ENCODE data around the gene DLG2.

DLG2 gene

GRCh38 chr11:84720706-84721402, 906.3 kb downstream of the DLG2 start:
- TF ChIP-seq, protein P1, sequence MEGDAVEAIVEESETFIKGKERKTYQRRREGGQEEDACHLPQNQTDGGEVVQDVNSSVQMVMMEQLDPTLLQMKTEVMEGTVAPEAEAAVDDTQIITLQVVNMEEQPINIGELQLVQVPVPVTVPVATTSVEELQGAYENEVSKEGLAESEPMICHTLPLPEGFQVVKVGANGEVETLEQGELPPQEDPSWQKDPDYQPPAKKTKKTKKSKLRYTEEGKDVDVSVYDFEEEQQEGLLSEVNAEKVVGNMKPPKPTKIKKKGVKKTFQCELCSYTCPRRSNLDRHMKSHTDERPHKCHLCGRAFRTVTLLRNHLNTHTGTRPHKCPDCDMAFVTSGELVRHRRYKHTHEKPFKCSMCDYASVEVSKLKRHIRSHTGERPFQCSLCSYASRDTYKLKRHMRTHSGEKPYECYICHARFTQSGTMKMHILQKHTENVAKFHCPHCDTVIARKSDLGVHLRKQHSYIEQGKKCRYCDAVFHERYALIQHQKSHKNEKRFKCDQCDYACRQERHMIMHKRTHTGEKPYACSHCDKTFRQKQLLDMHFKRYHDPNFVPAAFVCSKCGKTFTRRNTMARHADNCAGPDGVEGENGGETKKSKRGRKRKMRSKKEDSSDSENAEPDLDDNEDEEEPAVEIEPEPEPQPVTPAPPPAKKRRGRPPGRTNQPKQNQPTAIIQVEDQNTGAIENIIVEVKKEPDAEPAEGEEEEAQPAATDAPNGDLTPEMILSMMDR (IDR thresholded peaks at IDR 0.05; ENCODE audit: borderline replicate concordance, insufficient read depth, low read depth, low read length): no peak
- no peak overlapping the region for H3K4me3 ChIP-seq (ENCODE audit: low read depth, low read length)

GRCh38 chr11:84719935-84720577, 907.1 kb downstream of the DLG2 start:
- H3K4me3 ChIP-seq (ENCODE audit: low read depth, low read length): no peak overlapping the region
- TF ChIP-seq, protein P1 (IDR thresholded peaks at IDR 0.05; ENCODE audit: borderline replicate concordance, insufficient read depth, low read depth, low read length): no peak

DNA sequence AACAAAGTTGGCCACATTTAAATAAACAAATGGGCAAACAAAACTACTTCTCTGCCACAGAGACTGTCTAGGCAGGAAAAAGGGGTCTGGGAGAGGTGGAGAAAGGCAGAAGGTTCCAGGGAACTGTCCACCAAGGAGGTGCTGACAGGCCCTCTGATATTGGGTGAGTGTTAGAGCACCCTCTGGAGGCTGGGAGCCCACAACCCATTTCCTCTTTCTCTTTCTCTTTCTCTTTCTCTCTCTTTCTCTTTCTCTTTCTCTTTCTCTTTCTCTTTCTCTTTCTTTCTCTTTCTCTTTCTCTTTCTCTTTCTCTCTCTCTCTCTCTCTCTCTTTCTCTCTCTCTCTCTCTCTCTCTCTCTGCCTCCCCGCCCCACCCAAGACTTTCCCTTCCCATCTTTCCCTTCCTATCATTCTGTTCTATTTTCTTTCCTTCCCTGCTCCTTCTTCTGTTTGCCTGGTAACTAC, 912.8 kb downstream of the DLG2 start:
- H3K4me3 ChIP-seq (ENCODE audit: low read depth, low read length): no peak overlapping the region
- TF ChIP-seq, protein P1 (IDR thresholded peaks at IDR 0.05; ENCODE audit: borderline replicate concordance, insufficient read depth, low read depth, low read length): peak; percentile 9; the same call in 1 of the 2 replicates

DNA sequence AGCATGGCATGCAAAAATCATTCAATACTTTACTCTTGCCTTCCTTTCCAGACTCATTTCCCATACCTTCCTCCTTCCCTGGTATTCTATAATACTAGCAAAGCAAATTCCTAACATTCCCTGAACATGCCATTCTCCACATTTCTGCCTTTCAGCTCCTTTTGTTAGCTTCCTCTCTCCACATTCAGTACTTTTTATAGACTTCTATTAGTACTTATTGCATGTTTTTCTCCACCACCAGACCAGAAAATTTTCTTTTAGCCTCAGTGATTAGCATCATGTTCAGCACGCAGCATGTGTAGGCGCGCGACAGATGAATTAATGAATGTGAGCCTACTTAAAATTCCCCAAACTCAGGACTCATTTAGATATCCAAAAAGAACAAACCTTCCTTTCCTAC, 935.3 kb downstream of the DLG2 start:
- TF ChIP-seq, protein P1 (IDR thresholded peaks at IDR 0.05; ENCODE audit: borderline replicate concordance, insufficient read depth, low read depth, low read length): no peak
- H3K4me3 ChIP-seq (ENCODE audit: low read depth, low read length): no peak overlapping the region

DNA sequence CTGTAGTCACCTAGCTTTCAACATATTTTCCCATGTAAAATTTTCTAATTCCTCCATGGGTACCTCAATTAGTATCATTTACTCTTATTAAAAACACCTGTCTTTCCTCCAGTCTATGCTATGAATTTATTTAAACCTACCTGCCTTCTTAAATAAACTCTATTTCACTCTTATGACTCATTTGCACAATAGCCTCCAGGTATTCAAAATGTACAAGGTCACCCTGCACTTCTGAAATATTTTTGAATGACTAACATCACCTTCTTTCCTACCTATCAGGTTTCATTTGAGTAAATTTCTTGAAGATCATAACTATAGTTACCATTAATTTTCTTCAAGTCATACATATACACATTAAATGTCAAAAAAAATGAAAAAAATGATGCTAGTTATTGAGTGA, 939.7 kb downstream of the DLG2 start:
- H3K4me3 ChIP-seq (ENCODE audit: low read depth, low read length): no peak overlapping the region
- TF ChIP-seq, protein P1 (IDR thresholded peaks at IDR 0.05; ENCODE audit: borderline replicate concordance, insufficient read depth, low read depth, low read length): no peak

GRCh38 chr11:84686716-84687115, 940.4 kb downstream of the DLG2 start:
- TF ChIP-seq, protein P1 (IDR thresholded peaks at IDR 0.05; ENCODE audit: borderline replicate concordance, insufficient read depth, low read depth, low read length): no peak

DNA sequence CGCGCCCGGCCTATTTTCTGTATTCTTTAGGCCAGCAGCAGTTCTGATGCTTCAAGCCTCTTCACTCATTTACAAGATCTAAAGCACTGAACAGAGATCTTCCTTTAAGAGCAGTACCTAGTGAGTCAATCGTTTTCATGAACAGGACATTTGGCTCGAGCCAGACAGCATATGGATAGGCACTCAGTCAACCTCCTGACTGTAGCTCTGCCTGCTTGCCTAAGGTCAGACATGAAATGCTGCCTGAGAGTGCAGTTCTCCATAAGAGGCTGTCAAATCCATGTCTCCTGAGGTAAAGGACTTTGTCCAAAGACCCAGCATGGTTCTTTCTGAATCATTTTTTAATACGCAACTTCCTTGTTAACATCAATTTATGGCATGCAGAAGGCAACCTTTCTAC, 941.2 kb downstream of the DLG2 start:
- no peak overlapping the region for H3K4me3 ChIP-seq (ENCODE audit: low read depth, low read length)
- TF ChIP-seq, protein P1 (IDR thresholded peaks at IDR 0.05; ENCODE audit: borderline replicate concordance, insufficient read depth, low read depth, low read length): no peak

More at GRCh38 chr11:84686716-84687115, 940.4 kb downstream of the DLG2 start:
- H3K4me3 ChIP-seq (ENCODE audit: low read depth, low read length): no peak overlapping the region

Data from GM12875 (cell line).